GM18861 (cell line): Measurements from ENCODE around the gene TUT4.
"Not testable (repeated sequence)": the region's sequence is repeated elsewhere in the genome, so short reads cannot be mapped to it uniquely, and the experiment has no call there.

Experiments
- ATAC-seq: cut with Tn5 transposase; IDR thresholded peaks from one replicate; pipeline ENCODE4 v1.9.1; 2021; ENCODE audit not compliant: unreplicated experiment

The TUT4 gene

GRCh38 chr1:52552505-52553361 lies at the start of gene TUT4:
TSS of gene TUT4 (minus strand) at chr1:52553092. CDS start at chr1:52526280, 26,812 bp downstream.
- ATAC-seq, result peak; percentile 30

- ATAC-seq, result no peak
These were observed 49.3 kb upstream of the TUT4 start, which contains the start of gene GPX7 for GRCh38 chr1:52601991-52602855. TSS of gene GPX7 (plus strand) at chr1:52602371. CDS start at chr1:52602410, 39 bp downstream.

DNA sequence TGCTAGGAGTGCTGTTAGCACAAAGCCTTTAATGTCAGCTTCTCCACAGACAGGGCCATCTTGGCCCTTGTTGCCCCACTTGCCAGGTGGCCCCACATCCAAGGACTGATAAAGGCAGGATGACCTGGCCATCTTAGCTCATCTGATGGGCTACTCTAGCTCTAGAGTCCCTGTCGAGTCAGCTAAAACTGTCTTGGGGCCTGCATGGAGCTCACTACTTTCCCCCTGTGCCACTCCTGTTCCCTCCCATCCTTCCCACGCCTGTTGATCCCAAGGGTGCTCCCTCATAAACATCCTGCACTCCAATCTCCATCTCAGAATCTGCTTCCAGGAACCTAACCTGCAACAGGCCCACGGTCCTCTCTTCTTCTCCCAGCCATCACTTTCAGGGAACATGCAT lies 48.6 kb upstream of the TUT4 start:
- no peak for ATAC-seq

GRCh38 chr1:52600533-52601179 lies 47.8 kb upstream of the TUT4 start:
- no peak for ATAC-seq

DNA sequence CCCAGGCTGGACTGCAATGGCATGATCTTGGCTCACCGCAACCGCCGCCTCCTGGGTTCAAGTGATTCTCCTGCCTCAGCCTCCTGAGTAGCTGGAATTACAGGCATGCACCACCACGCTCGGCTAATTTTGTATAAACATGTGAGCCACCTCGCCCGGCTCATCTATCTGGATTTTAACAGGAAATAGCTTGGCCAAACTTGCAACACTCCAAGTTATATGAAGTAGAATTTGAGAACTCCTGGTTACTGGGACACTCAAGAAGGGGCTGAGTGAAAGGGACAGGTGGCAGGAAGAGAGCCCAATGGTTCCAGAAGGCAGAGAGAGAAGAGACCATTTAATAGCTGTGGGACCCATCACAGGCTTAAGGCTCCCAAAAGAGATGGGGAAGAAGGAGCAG lies 46.3 kb upstream of the TUT4 start:
- no peak for ATAC-seq

DNA sequence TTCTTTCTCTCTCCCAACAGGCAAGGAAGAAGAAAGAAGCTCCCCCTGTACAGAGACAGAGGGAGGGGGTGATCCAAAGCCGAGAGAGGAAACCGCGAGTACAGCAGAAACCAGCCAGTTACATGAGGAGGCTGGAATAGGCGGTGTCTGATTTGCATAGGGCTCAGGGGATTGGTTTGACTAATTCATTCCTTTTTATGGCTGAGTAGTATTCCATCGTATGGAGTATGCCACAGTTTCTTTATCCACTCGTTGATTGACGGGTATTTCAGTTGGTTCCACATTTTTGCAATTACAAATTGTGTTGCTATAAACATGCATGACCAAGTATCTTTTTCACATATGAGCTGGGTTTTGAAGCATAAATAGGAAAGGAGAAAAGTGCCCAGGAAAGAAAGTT lies 45.8 kb upstream of the TUT4 start:
- ATAC-seq, result no peak

DNA sequence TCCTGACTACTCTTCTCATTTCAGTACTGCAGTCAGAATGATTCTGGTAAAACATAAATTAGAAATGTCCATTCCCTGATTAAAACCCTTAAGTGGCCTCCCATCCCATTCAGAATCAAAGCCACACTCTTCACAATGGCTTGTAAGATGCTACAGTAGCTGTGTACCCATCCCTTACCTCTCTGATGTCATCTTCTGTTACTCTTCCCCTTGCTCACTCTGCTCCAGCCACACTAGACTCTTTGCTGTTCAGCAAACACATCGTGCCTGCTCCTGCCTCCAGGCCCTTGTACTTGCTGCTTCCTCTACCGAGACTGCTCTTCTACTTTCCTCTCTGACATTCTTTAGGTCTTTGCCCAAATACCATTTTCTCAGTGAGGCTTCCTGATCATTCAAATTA lies 45.0 kb upstream of the TUT4 start:
- no peak for ATAC-seq

DNA sequence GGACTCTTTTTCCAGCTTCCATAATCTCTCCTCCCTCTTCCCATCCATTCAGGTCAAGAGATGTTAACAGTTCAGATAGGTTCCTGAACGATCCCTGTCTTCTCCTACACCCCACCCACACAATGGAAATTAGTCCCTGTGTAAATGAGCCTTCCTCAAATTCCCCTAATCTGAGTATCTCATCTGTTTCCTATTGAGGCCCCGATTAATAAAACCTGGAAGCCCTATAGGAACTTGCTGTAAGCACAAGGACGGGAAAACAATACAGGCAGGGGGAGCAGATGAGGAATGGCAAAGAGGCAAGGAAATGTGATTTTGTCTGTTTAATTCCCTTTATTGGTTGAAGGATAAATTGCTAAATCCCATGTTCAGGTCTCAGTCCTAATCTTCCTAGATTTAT lies 42.2 kb upstream of the TUT4 start:
- ATAC-seq, result no peak

DNA sequence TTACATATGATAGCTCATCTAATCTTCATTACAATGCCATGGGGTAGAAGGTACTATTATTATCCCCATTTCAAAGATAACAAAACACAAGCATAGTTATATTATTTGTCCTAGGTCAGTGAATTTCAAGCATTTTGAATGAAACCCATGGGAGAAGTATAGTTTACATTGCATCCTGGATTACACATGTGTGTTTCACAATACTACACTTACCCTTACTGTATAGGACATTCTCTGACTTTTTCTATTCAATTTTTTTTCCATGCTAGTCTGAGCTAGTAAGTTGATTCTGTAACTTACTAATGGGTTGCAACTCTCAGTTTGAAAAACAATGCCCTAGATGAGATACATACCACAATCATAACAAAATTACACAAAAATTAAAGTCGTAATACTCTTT lies 40.6 kb upstream of the TUT4 start:
- ATAC-seq, result no peak

DNA sequence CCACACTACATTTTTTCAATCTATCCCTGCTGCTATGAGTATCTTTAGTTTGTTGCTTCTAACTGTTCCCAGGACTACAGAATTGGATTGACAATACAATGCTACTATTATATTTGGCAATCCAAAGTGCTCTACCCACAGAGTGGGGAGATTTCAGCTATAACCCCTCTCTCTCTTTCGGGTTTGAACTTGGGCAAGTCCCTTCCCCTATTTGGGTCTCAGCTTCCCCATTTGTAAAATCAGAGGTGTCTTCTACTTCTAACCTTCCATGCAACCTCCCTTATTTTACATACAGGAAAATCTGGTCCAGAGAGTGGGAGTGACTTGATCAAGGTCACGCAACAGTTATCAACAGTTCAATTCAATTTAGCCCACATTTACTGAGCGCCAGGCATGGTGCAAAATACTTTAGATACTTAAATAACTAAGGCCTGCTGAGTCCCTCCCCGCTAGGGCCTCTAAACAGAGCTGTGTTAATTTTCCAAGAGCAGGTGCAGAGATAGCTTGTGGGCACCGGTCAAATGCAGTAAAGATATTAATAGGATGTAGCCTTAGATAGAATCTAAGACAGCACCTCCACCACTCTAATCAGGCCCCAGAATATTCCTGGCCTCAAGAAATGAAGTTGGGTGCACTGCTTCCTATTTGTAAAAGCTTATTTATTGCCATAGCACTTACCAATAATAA lies 39.9 kb upstream of the TUT4 start:
- ATAC-seq, result no peak

DNA sequence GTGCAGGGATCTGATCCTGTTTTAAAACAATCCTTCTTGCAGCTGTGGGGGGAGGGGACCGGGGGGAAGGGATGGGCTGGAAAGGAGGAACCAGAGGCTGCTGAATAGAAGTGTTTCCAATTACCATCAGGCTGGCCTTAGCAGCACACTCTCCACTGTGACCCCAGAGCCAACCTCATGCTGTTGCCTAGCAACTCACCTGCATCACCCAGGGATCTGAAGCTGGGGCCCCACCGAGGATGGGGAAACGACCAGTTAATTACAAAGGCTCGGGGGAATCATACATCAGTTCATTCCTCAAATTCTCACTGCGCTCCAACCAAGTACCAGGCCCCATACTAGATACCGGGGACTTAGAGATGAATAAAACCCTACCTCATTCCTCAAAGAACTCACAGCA lies 37.4 kb upstream of the TUT4 start:
- ATAC-seq, result no peak

- ATAC-seq, result no peak
These were observed 35.6 kb upstream of the TUT4 start for GRCh38 chr1:52588535-52588934.

DNA sequence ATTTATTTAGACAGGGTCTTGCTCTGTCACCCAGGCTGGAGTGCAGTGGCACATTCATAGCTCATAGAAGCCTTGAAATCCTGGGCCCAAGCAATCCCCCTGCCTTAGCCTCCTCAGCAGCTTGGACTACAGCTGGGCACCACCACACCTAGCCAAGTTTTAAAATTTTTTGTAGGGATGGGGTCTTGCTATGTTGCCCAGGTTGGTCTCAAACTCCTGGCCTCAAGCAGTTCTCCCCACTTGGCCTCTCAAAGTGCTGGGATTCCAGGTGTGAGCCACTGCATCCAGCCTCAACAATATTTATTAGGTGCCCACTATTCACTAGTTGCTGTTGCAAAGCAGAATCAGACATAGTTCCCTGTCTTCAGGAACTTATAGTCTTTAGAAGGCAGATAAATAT lies 35.1 kb upstream of the TUT4 start:
- no peak for ATAC-seq

- ATAC-seq, result no peak
These were observed 32.6 kb upstream of the TUT4 start for GRCh38 chr1:52585474-52585873.

DNA sequence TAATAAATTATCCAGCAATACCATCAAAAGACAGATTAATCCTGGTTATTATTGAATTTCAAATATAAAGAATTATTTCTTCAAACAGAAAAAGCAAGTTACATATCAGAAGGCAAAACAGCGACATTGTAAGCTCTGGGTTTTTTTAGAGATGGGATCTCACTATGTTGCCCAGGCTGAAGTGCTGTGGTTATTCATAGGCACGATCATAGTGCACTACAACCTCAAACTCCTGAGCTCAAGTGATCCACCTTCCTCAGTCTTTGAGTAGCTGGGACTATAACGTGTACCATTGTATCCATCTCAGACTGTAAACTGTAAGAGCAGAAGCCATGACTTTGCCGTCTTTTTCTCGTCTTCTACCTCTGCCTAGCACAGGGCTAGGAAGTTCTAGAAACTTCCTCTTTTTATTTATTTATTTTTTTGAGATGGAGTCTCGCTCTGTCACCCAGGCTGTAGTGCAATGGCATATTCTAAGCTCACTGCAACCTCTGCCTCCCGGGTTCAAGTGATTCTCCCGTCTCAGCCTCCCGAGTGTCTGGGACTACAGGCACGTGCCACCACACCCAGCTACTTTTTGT lies 29.3 kb upstream of the TUT4 start:
- ATAC-seq, result no peak

- ATAC-seq, result no peak
These were observed 27.4 kb upstream of the TUT4 start for GRCh38 chr1:52580283-52580682.

- ATAC-seq, result no peak
These were observed 26.5 kb upstream of the TUT4 start for GRCh38 chr1:52579415-52579814.

GRCh38 chr1:52578066-52578465 lies 25.2 kb upstream of the TUT4 start:
- ATAC-seq, result not testable (repeated sequence)

DNA sequence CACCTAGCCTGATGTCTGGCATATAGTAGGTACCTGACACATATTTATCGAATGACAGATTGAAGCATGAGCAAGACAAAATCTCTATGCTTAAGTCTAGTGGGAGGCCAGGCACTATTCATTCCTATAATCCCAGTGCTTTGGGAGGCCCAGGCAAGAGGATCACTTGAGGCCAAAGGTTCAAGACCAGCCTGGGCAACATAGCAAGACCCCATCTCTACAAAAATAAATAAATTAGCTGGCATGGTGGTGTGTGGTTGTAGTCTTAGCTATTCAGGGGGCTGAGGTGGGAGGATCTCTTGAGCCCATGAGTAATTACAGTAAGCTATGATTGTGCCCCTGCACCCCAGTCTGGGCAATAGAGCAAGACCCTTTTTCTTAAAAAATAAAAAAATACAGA lies 23.2 kb upstream of the TUT4 start:
- ATAC-seq, result no peak

DNA sequence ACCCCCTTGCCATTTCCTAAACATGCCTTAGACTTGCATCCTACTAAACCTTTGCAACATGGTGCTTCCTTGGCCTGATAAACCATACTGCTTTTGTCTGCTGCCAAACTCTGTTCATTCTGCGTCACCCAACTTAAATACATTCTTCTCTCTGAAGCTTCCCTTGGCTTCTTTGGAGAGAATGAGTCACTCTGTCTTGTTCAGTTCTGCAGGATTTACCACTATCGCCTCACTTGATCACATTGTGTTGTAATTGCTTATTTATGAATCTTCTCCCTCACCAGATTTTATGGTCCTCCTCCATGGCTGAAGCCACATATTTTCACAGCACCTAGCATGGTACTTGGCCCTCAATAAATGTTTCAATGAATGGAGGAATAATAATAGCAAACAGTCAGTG lies 21.7 kb upstream of the TUT4 start:
- ATAC-seq, result no peak

DNA sequence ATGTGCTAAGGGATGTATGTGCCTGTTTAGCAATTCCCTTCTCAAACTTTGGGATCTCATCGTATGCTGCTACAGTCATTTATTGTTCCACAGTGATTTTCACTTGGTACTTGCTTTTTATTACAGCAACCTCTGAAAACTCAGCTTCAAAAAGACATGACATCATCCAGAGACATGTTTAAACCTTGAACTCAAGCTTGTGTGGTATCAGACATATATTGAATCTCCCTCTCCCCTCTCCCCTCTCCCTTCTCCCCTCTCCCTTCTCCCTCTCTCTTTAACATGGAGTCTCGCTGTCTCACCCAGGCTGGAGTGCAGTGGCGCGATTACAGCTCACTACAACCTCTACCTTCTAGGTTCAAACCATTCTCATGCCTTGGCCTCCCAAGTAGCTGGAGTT lies 19.5 kb upstream of the TUT4 start:
- no peak for ATAC-seq
